HG03520 (cell line): Measurements from ENCODE around the gene ABCB11.
"Not testable (repeated sequence)": the region's sequence is repeated elsewhere in the genome, so short reads cannot be mapped to it uniquely, and the experiment has no call there.

ENCODE experiments used
- ATAC-seq: cut with Tn5 transposase; IDR thresholded peaks from one replicate; pipeline ENCODE4 v1.9.1; 2021; ENCODE audit warnings: mild to moderate bottlenecking, moderate library complexity; ENCODE audit not compliant: unreplicated experiment

ABCB11 gene

DNA sequence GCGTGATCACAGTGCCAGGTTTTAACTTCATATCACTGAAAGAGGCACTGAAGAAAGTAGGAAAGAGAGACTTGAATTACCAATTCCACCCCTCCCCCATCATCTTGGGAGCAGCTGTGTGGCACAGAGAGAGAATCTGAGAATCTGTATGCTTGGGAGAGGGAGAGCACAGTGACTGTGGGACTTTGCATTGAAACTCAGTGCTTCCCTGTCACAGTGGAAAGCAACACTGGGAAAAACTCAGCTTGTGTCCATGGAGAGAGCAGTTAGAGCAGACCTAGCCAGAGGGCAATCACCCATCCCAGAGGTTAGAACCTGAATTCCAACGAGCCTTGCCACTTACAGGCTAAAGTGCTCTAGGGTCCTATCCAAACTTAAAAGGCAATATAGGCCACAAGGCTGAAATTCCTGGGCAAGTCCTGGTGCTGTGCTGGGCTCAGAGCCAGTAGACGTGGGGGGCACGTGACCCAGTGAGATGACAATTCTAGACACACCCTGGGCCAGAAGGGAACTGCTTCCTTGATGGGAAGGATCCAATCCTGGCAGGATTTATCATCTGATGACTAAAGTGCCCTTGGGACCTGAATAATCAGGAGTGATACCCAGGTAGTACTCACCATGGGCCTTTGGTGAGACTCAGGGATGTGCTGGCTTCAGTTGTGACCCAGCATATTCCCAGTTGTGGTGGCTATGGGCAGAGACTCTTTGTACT is 15.5 kb upstream of the ABCB11 start:
- no peak for ATAC-seq

DNA sequence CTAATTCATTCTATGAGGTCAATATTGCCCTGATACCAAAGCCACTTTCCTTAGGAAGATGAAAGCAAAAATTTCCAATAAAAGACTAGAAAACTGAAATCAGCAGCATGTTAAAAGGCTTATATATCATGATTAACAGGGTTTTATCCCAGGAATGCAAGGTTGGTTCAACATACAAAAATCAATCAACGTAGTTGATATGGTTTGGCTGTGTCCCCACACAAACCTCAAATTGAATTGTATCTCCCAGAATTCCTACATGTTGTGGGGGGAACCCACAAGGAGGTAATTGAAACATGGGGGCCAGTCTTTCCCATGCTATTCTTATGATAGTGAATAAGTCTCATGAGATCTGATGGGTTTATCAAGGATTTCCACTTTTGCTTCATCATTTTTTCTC is 11.7 kb upstream of the ABCB11 start:
- ATAC-seq: no peak

DNA sequence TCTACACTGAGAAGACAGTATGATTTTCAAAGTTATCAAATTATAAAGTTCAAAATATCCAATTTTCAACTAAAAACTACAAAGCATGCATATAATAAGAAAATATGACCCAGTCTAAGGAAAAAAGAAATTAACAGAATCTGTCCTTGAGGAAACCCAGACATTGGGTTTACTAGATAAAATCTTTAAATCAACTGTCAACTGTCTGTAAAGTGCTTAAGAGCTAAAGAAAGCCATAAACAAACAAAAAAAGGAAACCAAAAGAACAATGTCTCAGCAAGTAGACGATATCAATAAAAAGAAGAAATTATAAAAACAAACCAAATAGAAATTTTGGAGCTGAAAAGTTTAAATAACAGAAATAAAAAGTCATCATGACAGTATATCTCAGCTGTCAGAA is 10.5 kb upstream of the ABCB11 start:
- no peak for ATAC-seq

DNA sequence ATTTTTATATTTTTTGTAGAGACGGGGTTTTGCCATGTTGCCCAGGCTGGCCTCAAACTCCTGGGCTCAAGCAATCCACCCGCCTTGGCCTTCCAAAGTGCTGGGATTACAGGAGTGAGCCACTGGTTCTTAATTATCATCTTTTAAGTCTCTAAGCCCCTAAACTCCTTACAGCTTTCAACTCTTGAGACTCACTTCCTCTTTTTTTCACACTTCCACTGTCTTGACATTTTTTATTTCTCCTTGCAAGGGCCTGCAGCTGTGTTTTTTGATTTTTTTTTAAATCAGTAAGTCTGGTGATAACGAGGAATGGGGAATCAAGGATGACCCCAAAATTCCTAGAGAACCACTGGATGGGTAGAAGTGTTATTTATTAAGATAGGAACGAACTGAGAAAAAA is 8.6 kb upstream of the ABCB11 start:
- ATAC-seq: no peak

DNA sequence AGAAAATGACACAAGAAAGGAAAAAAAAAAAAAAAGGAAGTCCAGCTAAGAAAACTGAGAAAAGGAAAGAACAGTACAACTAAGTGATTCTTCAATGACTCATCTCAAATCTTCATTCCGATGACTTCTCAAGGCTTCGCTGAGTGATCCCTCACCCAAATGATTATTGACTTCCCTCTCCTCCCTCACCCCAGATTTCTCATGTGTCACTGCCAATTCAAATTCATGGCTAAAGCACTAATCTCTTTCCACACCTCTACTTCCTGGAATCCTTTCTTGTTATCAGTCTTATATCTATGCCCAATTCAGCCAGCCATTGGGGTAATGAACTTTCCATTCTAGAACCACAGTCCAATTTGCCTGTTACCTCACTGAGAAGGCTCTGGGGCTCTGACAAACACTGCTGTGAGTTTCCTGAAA is 7.2 kb upstream of the ABCB11 start:
- ATAC-seq: peak; percentile 59

- ATAC-seq: peak; percentile 60
Measured at GRCh38 chr2:169036736-169037440, 5.8 kb upstream of the ABCB11 start.

- no peak for ATAC-seq
Measured at GRCh38 chr2:169035887-169036286, 4.8 kb upstream of the ABCB11 start.

DNA sequence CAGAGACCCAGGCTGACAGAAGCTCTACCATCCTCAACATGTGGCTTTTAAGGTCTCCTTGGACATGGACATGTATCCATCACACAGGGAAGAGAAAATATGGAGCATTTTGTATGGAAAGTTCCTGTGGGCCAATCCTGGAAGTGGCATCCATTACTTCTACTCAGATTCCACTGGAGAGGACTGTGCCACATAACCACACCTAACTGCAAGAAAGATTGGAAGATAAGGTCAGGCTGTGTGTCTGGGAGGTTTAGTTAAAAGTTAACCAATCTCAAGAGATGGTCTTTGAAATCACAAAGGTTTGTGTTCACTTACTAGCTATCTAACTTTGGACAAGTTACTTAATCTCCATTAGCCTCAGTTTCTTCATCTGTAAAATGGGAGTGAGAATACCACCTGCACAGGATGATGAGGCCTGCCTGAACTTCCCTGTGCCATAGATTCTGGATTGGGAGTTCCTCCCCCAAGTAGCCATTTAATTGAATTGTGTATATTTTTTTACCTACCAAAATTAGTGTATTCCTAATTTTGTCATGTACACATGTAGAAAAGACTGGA is 3.9 kb upstream of the ABCB11 start:
- no peak for ATAC-seq

DNA sequence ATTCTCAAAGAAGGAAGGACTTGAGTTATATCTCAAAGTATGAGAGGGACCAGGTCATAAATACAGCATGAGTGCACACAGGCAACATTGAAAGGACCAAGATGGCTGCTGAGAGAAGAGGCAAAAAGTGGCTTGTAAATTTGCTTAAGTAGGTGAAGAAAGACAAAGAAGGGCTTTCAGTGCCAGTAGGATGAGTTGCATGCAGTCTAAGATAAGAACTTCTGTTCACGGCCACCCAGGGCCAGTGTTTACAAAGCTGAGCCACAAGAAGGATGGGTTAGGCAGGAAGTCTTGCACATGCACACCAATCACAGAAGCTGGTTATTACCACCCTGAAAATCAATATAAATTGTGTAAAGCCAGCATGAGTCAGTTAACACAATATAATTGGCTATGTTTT is 3.1 kb upstream of the ABCB11 start:
- no peak for ATAC-seq

DNA sequence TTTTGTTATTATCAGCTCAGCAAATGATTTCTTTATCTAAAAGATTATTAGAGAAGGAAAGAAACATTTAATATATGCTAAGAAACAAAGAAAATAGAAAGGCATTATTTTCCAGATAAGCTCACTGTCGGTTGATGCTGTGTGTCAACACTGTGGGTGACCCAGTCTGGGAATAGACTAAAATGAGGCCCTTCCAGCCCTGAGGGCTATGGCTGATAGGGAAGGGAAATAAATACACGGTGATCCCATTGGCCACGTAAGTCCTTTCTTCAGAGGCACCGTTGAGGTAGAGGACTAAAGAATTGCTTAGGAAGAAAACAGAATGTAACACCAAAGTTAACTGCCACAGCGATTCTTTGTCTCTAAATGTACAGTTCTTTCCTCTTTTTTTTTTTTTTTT is 1.8 kb downstream of the ABCB11 start:
- no peak for ATAC-seq

GRCh38 chr2:169027234-169027633 is 3.9 kb downstream of the ABCB11 start:
- ATAC-seq: no peak

DNA sequence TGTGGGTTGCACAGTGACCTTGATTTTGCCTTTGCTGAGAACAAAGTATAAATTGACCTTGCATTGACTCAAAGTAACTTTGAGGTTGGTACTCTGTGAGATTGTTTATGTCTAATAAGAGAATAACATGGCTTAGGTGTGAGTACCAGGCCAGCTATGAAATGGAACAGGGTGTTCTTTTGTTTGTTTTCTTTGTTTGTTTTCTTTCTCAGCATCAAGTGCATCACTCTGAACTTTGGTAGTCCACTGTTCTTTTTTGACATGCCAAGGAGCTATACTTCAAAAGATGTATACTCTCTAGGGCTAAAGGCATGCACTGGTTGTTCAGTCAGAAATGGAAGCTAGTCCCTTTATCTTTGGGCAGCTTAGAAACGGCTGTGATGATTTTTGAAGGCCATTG is 5.1 kb downstream of the ABCB11 start:
- no peak for ATAC-seq

- ATAC-seq: no peak
Measured at GRCh38 chr2:169023161-169023560, 8.0 kb downstream of the ABCB11 start.

DNA sequence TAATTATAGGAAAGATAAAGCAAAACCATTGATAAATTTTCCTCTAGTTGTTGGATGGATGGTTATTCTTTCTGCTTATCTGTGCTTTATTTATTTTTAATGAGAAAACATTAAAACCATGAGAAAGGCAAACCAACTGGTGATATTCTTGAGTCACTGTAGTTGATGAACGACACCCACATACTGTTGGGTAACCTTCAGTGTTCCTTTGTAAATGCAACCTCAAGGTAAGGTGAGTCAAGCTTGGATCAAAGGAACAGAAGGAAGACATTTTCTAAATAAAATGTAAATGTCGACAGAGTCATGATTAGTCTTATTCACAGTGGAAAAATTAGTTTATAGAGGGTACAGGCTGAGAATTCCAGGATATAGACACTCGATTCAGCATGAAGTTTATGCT is 12.7 kb downstream of the ABCB11 start:
- ATAC-seq: no peak

DNA sequence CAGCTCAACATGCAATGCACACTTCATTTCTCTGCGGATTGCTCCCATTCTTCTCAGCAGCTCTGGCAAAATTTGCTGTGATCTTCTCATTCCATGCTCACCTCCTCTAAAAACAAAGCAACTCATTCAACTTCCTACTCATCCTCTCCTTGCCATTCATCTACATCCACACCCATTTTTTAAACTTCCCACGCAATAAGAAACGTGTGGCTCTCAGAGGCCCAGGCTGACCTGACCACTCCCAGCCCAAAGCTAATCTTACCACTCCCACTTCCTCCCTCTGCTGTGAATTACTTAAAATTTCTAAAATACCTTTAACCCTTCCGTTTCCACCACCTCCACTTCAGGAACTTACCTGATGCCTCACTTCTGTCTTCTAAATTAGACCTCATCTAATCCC is 15.2 kb downstream of the ABCB11 start:
- no peak for ATAC-seq

- ATAC-seq: no peak
Measured at GRCh38 chr2:169014780-169015179, 16.3 kb downstream of the ABCB11 start.

DNA sequence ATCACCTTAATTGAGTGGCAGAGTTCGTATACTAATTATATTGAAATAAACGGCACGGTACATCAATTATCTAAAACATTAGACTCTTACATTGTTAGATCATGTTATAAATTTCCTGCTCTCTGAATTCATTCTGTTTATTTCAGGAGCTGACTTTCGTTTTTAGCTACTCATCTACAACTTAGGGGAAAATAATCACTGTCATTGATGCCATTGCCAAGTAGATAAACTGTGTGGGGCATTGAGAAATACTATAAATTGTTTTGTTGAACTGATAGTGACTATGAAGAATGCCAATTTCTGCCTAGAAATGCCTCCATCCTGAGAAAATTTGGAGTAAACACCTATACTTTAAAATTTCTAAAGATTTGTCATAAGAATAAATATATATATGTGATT is 17.5 kb downstream of the ABCB11 start:
- no peak for ATAC-seq

DNA sequence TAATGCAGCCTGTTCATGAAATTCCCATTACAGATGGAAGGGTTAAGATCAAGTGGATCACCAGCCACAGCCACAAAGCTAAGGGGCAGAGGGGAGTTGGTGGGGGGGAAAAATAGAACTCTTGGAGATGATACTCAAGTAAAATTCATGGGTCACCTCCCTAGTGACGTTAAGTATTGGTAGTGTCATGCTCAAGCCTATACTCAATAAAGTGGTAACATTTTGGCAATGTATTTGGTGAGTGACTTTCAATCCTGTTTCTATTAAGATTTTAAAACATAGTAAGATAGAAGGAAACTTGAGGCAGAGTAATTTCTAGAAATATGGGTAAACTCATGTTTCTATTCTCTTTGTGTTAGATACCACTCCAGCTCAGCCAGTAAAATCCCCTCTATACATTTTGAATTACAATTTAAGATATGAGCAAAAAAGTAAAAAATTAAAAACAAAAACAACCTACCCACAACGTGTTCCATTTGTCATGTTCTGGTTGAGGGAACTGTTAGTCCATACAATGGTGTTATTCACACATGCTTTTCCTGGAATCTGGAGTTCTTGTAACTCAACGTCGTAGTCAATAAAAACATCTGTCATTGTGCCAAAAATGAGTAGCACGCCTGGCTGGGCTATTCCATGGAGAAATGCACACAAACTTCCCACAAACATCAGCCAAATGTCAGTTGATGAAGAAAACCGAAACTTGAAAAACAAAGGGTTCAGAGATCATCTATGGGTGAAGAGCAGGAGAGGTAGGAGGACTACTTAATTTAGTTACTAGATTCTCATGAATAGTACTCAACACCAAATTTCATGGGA is 18.1 kb downstream of the ABCB11 start:
- ATAC-seq: no peak

GRCh38 chr2:169012191-169012792 is 18.8 kb downstream of the ABCB11 start:
- not testable (repeated sequence) for ATAC-seq

DNA sequence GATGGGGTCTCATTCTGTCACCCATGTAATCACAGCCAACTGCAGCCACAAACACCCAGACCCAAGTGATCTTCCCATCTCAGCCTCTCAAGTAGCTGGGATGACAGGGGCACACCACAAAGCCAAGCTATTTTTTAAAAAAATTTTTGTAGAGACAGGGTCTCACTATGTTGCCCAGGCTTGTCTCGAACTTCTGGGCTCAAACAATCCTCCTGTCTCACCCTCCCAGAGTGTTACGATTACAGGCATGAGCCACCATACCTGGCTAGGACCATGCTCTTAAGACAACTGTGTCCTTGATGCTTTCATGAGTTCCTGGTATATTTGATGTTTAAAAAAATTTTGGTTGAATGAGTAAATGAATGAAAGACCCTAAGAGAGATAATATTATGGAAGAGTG is 19.4 kb downstream of the ABCB11 start:
- ATAC-seq: no peak
